Stimulated activated CD4-positive, alpha-beta T cell treated with anti-CD3 and anti-CD28 coated beads, Interleukin-4, amount 100 ng/mL, for 48 hours (primary cell): ENCODE data around the gene PDGFA.

Source experiments
- DNase-seq, 2 donors: peaks; one replicate each; pipeline ENCODE4 v3.0.0-alpha.2; 2020; ENCODE audit warnings: low read depth in 2 of 2

The PDGFA gene

GRCh38 chr7:516606-517456 lies 2.8 kb downstream of the PDGFA start:
- DNase-seq = no peak

- no peak for DNase-seq
Measured at GRCh38 chr7:516216-516605, 3.4 kb downstream of the PDGFA start.

GRCh38 chr7:515628-516027 lies 4.0 kb downstream of the PDGFA start:
- no peak for DNase-seq

GRCh38 chr7:514651-515598 lies 4.7 kb downstream of the PDGFA start:
- no peak for DNase-seq

- DNase-seq = no peak
Measured at GRCh38 chr7:514242-514641, 5.4 kb downstream of the PDGFA start.

GRCh38 chr7:513521-514166 lies 6.0 kb downstream of the PDGFA start:
- no peak for DNase-seq

GRCh38 chr7:512541-513311 lies 6.9 kb downstream of the PDGFA start:
- DNase-seq = no peak

- DNase-seq = no peak
Measured at GRCh38 chr7:512146-512510, 7.5 kb downstream of the PDGFA start.

- no peak for DNase-seq
Measured at GRCh38 chr7:511476-512145, 8.0 kb downstream of the PDGFA start.

- DNase-seq = no peak
Measured at GRCh38 chr7:510782-511281, 8.8 kb downstream of the PDGFA start.

- DNase-seq = no peak
Measured at GRCh38 chr7:510131-510481, 9.5 kb downstream of the PDGFA start.

- DNase-seq = no peak
Measured at GRCh38 chr7:509426-510130, 10.1 kb downstream of the PDGFA start.

GRCh38 chr7:508461-509170 lies 11.0 kb downstream of the PDGFA start:
- DNase-seq = no peak

GRCh38 chr7:507623-508300 lies 11.9 kb downstream of the PDGFA start:
- DNase-seq = no peak

- no peak for DNase-seq
Measured at GRCh38 chr7:506921-507622, 12.6 kb downstream of the PDGFA start.

- DNase-seq = no peak
Measured at GRCh38 chr7:506391-506831, 13.2 kb downstream of the PDGFA start.

GRCh38 chr7:505171-505570 lies 14.5 kb downstream of the PDGFA start:
- no peak for DNase-seq
